ENCODE results near the gene LAT.

The LAT gene

GRCh38 chr16:28998837-28999236, 14.0 kb downstream of the LAT start:
- no peak for ATAC-seq
- TF ChIP-seq TSHZ2 (CRISPR knock-in tag; IDR thresholded peaks at IDR 0.05) (no peak), CSRNP3 (CRISPR knock-in tag; IDR thresholded peaks at IDR 0.05) (no peak), TOX (CRISPR knock-in tag; IDR thresholded peaks at IDR 0.05; ENCODE audit: borderline replicate concordance) (no peak)

- TF ChIP-seq GLIS3 (CRISPR knock-in tag; IDR thresholded peaks at IDR 0.05) (no peak), ZNF565 (CRISPR knock-in tag; conservative IDR thresholded peaks at IDR 0.05; ENCODE audit: low read depth) (no peak), RARB (CRISPR knock-in tag; IDR thresholded peaks at IDR 0.05) (no peak), TCF4 (CRISPR knock-in tag; IDR thresholded peaks at IDR 0.05; ENCODE audit: borderline replicate concordance) (no peak), OSR1 (CRISPR knock-in tag; IDR thresholded peaks at IDR 0.05) (no peak), TSHZ2 (CRISPR knock-in tag; IDR thresholded peaks at IDR 0.05) (no peak), CREB5 (CRISPR knock-in tag; IDR thresholded peaks at IDR 0.05; ENCODE audit: low read depth) (no peak), POU6F1 (CRISPR knock-in tag; IDR thresholded peaks at IDR 0.05; ENCODE audit: borderline replicate concordance, low read depth) (no peak), ISL1 (CRISPR knock-in tag; IDR thresholded peaks at IDR 0.05) (no peak), SNAI2 (CRISPR knock-in tag; IDR thresholded peaks at IDR 0.05) (no peak), ZNF70 (CRISPR knock-in tag; IDR thresholded peaks at IDR 0.05) (no peak), ZNF8 (CRISPR knock-in tag; IDR thresholded peaks at IDR 0.05) (no peak), ARNTL (CRISPR knock-in tag; IDR thresholded peaks at IDR 0.05; ENCODE audit: borderline replicate concordance, low read depth) (no peak), ZC3H10 (CRISPR knock-in tag; IDR thresholded peaks at IDR 0.05) (no peak), ZFP3 (CRISPR knock-in tag; IDR thresholded peaks at IDR 0.05) (no peak)
Measured at GRCh38 chr16:28999577-28999976, 14.7 kb downstream of the LAT start.

GRCh38 chr16:29000019-29000418, 15.2 kb downstream of the LAT start:
- ATAC-seq, result no peak
- TF ChIP-seq TSHZ2 (CRISPR knock-in tag; IDR thresholded peaks at IDR 0.05) (no peak), ARNTL (CRISPR knock-in tag; IDR thresholded peaks at IDR 0.05; ENCODE audit: borderline replicate concordance, low read depth) (no peak), PATZ1 (CRISPR knock-in tag; IDR thresholded peaks at IDR 0.05; ENCODE audit: borderline replicate concordance) (no peak), ZFP3 (CRISPR knock-in tag; IDR thresholded peaks at IDR 0.05) (no peak), RARB (CRISPR knock-in tag; IDR thresholded peaks at IDR 0.05) (no peak), BACH2 (CRISPR knock-in tag; IDR thresholded peaks at IDR 0.05; ENCODE audit: borderline replicate concordance) (no peak), ZNF565 (CRISPR knock-in tag; conservative IDR thresholded peaks at IDR 0.05; ENCODE audit: low read depth) (no peak), ESRRG (CRISPR knock-in tag; IDR thresholded peaks at IDR 0.05) (no peak), TCF4 (CRISPR knock-in tag; IDR thresholded peaks at IDR 0.05; ENCODE audit: borderline replicate concordance) (no peak), ZNF70 (CRISPR knock-in tag; IDR thresholded peaks at IDR 0.05) (no peak), ZNF8 (CRISPR knock-in tag; IDR thresholded peaks at IDR 0.05) (no peak), POU6F1 (CRISPR knock-in tag; IDR thresholded peaks at IDR 0.05; ENCODE audit: borderline replicate concordance, low read depth) (no peak)

More at GRCh38 chr16:28999577-28999976, 14.7 kb downstream of the LAT start:
- no peak for ATAC-seq
